SK-N-MC (cell line): ENCODE results near the gene ENTPD6.

Experiments
- DNase-seq: peaks from one replicate; pipeline ENCODE4 v3.0.0-alpha.2; 2011; ENCODE audit warnings: low read depth, low spot score
- H3K27ac ChIP-seq: fragments of 200-600 bp; sonication (generic); 2 replicates; pipeline ENCODE4 v1.5.1; 2016; ENCODE audit warnings: mixed run types
- H3K36me3 ChIP-seq: fragments of 200-600 bp; sonication (generic); 2 replicates; pipeline ENCODE4 v1.6.1; 2017; ENCODE audit warnings: antibody characterized with exemption, low read length, mixed read lengths; ENCODE audit not compliant: insufficient read depth
- H3K4me3 ChIP-seq: fragments of 200-600 bp; sonication (generic); 2 replicates; pipeline ENCODE4 v1.5.1; 2016
- H3K9ac ChIP-seq: fragments of 200-600 bp; sonication (generic); 2 replicates; pipeline ENCODE4 v1.8.0; 2017; ENCODE audit warnings: mixed run types, mixed read lengths; ENCODE audit not compliant: insufficient read length
- H3K9me3 ChIP-seq: fragments of 200-600 bp; sonication (generic); 2 replicates; pipeline ENCODE4 v1.6.1; 2017; ENCODE audit warnings: low read depth, mild to moderate bottlenecking, antibody characterized with exemption, low read length, moderate library complexity, mixed read lengths
- EZH2 ChIP-seq: fragments of 200-600 bp; sonication (generic); IDR thresholded peaks from one replicate; pipeline ENCODE4 v1.6.1; 2017; ENCODE audit warnings: antibody characterized with exemption
- FOXP2 ChIP-seq: optimal IDR thresholded peaks from 2 replicates; pipeline ENCODE3; 2011; ENCODE audit warnings: mild to moderate bottlenecking, moderate library complexity; ENCODE audit not compliant: insufficient read depth; ENCODE audit errors: extremely low read length, control extremely low read depth
- POLR2AphosphoS5 ChIP-seq: IDR thresholded peaks from 2 replicates; pipeline ENCODE4 v1.6.1; 2012; ENCODE audit warnings: mild to moderate bottlenecking, low read depth, low read length, borderline replicate concordance

The ENTPD6 gene

GRCh38 chr20:25211273-25211672 is 15.8 kb downstream of the ENTPD6 start:
- TF ChIP-seq POLR2AphosphoS5 (no peak), EZH2 (no peak), FOXP2 (no peak)
- H3K4me3 ChIP-seq, result no peak overlapping the region
- peaks cover 37% of the 10 kb centered on the region; the same call in 1 of the 2 replicates for H3K36me3 ChIP-seq
- DNase-seq, result no peak
- no peak overlapping the region for H3K9ac ChIP-seq
- no peaks in the 10 kb centered on the region for H3K9me3 ChIP-seq
- no peak overlapping the region for H3K27ac ChIP-seq

GRCh38 chr20:25212242-25212641 is 16.7 kb downstream of the ENTPD6 start:
- no peak for DNase-seq
- H3K27ac ChIP-seq, result no peak overlapping the region
- no peak overlapping the region for H3K4me3 ChIP-seq
- H3K9ac ChIP-seq, result no peak overlapping the region
- TF ChIP-seq EZH2 (no peak), FOXP2 (no peak), POLR2AphosphoS5 (no peak)
- peaks cover 37% of the 10 kb centered on the region; the same call in 1 of the 2 replicates for H3K36me3 ChIP-seq
- no peaks in the 10 kb centered on the region for H3K9me3 ChIP-seq

- H3K9me3 ChIP-seq, result no peaks in the 10 kb centered on the region
- TF ChIP-seq FOXP2 (no peak), EZH2 (no peak), POLR2AphosphoS5 (no peak)
- DNase-seq, result no peak
- no peak overlapping the region for H3K4me3 ChIP-seq
- H3K9ac ChIP-seq, result no peak overlapping the region
- no peak overlapping the region for H3K27ac ChIP-seq
- peaks cover 37% of the 10 kb centered on the region; the same call in 1 of the 2 replicates for H3K36me3 ChIP-seq
These were observed 18.3 kb downstream of the ENTPD6 start for GRCh38 chr20:25213566-25214425.

GRCh38 chr20:25214426-25214790 is 18.9 kb downstream of the ENTPD6 start:
- no peak overlapping the region for H3K4me3 ChIP-seq

GRCh38 chr20:25214819-25215218 is 19.3 kb downstream of the ENTPD6 start:
- no peak for DNase-seq
- Histone ChIP-seq H3K9me3 (no peaks in the 10 kb centered on the region), H3K36me3 (peaks cover 37% of the 10 kb centered on the region; the same call in 1 of the 2 replicates), H3K4me3 (no peak overlapping the region), H3K27ac (no peak overlapping the region), H3K9ac (no peak overlapping the region)
- no peak for TF ChIP-seq EZH2
- no peak for TF ChIP-seq FOXP2
- TF ChIP-seq POLR2AphosphoS5, result no peak

More at GRCh38 chr20:25214426-25214790, 18.9 kb downstream of the ENTPD6 start:
- no peaks in the 10 kb centered on the region for H3K9me3 ChIP-seq
- H3K36me3 ChIP-seq, result peaks cover 37% of the 10 kb centered on the region; the same call in 1 of the 2 replicates
- no peak for DNase-seq
- no peak overlapping the region for H3K27ac ChIP-seq
- no peak overlapping the region for H3K9ac ChIP-seq
- TF ChIP-seq POLR2AphosphoS5, result no peak
- no peak for TF ChIP-seq FOXP2
- no peak for TF ChIP-seq EZH2

GRCh38 chr20:25215521-25215920 is 20.0 kb downstream of the ENTPD6 start:
- no peak overlapping the region for H3K27ac ChIP-seq
- no peak overlapping the region for H3K4me3 ChIP-seq
- H3K9me3 ChIP-seq, result no peaks in the 10 kb centered on the region
- no peak for DNase-seq
- TF ChIP-seq FOXP2, result no peak
- no peak for TF ChIP-seq EZH2
- H3K36me3 ChIP-seq, result peaks cover 37% of the 10 kb centered on the region; the same call in 1 of the 2 replicates
- no peak overlapping the region for H3K9ac ChIP-seq

- H3K27ac ChIP-seq, result no peak overlapping the region
- no peak for DNase-seq
- H3K36me3 ChIP-seq, result peaks cover 33% of the 10 kb centered on the region; the same call in 1 of the 2 replicates
- TF ChIP-seq EZH2 (no peak), POLR2AphosphoS5 (no peak), FOXP2 (no peak)
- H3K4me3 ChIP-seq, result no peak overlapping the region
- H3K9me3 ChIP-seq, result no peaks in the 10 kb centered on the region
- no peak overlapping the region for H3K9ac ChIP-seq
These were observed 20.9 kb downstream of the ENTPD6 start for GRCh38 chr20:25216199-25216945.
